SK-N-SH (cell line): Measurements from ENCODE around the gene CSF3. TPM values are rescaled to one million over a fixed set of nuclear protein-coding genes. Genes with fewer than 3 reads are reported as not detected.

Experiments used
- CHD2 ChIP-seq: fragments of 150-350 bp; IDR thresholded peaks from 2 replicates; pipeline ENCODE4 v1.6.1; 2018; ENCODE audit warnings: low read length; ENCODE audit not compliant: partially characterized antibody
- ELF1 ChIP-seq: IDR thresholded peaks from 2 replicates; pipeline ENCODE4 v1.4.0; 2012
- EP300 ChIP-seq, 2 experiments: IDR thresholded peaks; 2 replicates each; pipeline versions ENCODE4 v1.4.0 to v1.6.1; 2012; ENCODE audit warnings: borderline replicate concordance in 1 of 2, low read depth in 1 of 2, low read length in 1 of 2
- FOXM1 ChIP-seq: IDR thresholded peaks from 2 replicates; pipeline ENCODE4 v1.4.0; 2012; ENCODE audit warnings: low read depth, mild to moderate bottlenecking
- GABPA ChIP-seq: IDR thresholded peaks from 2 replicates; pipeline ENCODE4 v1.4.0; 2012; ENCODE audit warnings: low read depth, mild to moderate bottlenecking
- NFIC ChIP-seq: IDR thresholded peaks from 2 replicates; pipeline ENCODE4 v1.4.0; 2012; ENCODE audit warnings: borderline replicate concordance
- POLR2AphosphoS5 ChIP-seq: IDR thresholded peaks from 2 replicates; pipeline ENCODE4 v1.6.1; 2012; ENCODE audit warnings: low read depth, low read length
- RCOR1 ChIP-seq: fragments of 150-350 bp; IDR thresholded peaks from 2 replicates; pipeline ENCODE4 v1.6.1; 2017; ENCODE audit warnings: antibody characterized with exemption, low read length
- SIN3A ChIP-seq: IDR thresholded peaks from 2 replicates; pipeline ENCODE4 v1.6.1; 2012; ENCODE audit warnings: low read depth, mild to moderate bottlenecking, low read length, moderate library complexity, borderline replicate concordance
- SMC3 ChIP-seq: IDR thresholded peaks from 2 replicates; pipeline ENCODE4 v1.6.1; 2012; ENCODE audit warnings: low read depth, low read length, improper control_type of control experiment
- TEAD4 ChIP-seq: IDR thresholded peaks from 2 replicates; pipeline ENCODE4 v1.4.0; 2012; ENCODE audit warnings: mild to moderate bottlenecking, borderline replicate concordance; ENCODE audit not compliant: insufficient read depth
- YY1 ChIP-seq: IDR thresholded peaks from 2 replicates; pipeline ENCODE4 v1.4.0; 2012; ENCODE audit warnings: low read depth, mild to moderate bottlenecking
- polyA plus RNA-seq, 3 experiments: library from polyadenylated mRNA; depleted of rRNA; stranded (reverse); fragments of >200 nt; gene quantifications; 2 replicates each; pipeline ENCODE4 v1.2.3, GENCODE V29; 2012
- TF ChIP-seq, protein P1 (sequence below): IDR thresholded peaks from 2 replicates; pipeline ENCODE4; 2012
- TF ChIP-seq, protein P2 (sequence below): fragments of 150-350 bp; IDR thresholded peaks from 2 replicates; pipeline ENCODE4 v1.6.1; 2016; ENCODE audit warnings: mild to moderate bottlenecking, low read depth, low read length
- TF ChIP-seq, protein P3 (sequence below): IDR thresholded peaks from 2 replicates; pipeline ENCODE4 v1.6.1; 2012; ENCODE audit warnings: mild to moderate bottlenecking, low read depth, low read length, moderate library complexity

The CSF3 gene
- polyA plus RNA-seq, 1 of the 3 experiments (the other 2 are of a cell fraction), result not detected

DNA sequence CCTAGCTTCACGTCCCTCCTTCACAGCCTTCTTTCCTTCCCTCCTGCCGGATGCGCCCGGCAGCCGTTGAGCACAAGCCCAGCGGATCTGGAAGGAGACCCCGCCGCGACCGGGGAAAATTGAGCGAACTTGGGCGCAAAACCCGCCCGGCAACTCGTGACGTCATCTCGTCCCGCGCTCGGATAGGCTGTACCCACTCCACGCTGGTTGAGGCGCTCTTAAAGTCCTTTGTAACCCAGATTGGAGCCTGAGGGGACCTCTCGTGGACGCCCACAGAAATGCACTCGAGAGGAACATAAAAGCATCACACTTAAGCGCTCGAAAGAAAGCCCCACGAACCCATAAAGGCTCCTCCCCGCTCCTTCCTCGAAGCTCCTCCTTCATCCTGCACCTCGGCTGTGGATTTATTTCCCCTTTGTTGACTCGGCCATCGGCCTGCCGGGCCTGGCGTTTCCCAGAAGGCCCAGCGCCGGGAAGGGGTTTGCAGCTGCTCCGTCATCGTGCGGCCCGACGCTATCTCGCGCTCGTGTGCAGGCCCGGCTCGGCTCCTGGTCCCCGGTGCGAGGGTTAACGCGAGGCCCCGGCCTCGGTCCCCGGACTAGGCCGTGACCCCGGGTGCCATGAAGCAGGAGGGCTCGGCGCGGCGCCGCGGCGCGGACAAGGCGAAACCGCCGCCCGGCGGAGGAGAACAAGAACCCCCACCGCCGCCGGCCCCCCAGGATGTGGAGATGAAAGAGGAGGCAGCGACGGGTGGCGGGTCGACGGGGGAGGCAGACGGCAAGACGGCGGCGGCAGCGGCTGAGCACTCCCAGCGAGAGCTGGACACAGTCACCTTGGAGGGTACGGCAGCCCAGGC, 34.7 kb upstream of the CSF3 start, which contains the start of gene PSMD3 (continued):
- TF ChIP-seq TEAD4 (0 out of 2 replicates have a peak, but pooled peaks have one; percentile 9), FOXM1 (0 out of 2 replicates have a peak, but pooled peaks have one; percentile 35), SIN3A (peak; percentile 92; the same call in 1 of the 2 replicates), NFIC (no peak), POLR2AphosphoS5 (peak; percentile 88), YY1 (peak; percentile 89), RCOR1 (peak; percentile 40; the same call in 1 of the 2 replicates), SMC3 (peak; percentile 93), CHD2 (peak; percentile 90), EP300 (IDR thresholded peaks at IDR 0.05; ENCODE audit: borderline replicate concordance in 1 of 2, low read depth in 1 of 2, low read length in 1 of 2) (peak in 1 of 2 experiments; percentile 19; a peak in 1 of 4 replicates), GABPA (peak; percentile 35; the same call in 1 of the 2 replicates), ELF1 (peak; percentile 78)
- TF ChIP-seq, protein P1, sequence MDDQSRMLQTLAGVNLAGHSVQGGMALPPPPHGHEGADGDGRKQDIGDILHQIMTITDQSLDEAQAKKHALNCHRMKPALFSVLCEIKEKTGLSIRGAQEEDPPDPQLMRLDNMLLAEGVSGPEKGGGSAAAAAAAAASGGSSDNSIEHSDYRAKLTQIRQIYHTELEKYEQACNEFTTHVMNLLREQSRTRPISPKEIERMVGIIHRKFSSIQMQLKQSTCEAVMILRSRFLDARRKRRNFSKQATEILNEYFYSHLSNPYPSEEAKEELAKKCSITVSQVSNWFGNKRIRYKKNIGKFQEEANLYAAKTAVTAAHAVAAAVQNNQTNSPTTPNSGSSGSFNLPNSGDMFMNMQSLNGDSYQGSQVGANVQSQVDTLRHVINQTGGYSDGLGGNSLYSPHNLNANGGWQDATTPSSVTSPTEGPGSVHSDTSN, result no peak
- TF ChIP-seq, protein P2, sequence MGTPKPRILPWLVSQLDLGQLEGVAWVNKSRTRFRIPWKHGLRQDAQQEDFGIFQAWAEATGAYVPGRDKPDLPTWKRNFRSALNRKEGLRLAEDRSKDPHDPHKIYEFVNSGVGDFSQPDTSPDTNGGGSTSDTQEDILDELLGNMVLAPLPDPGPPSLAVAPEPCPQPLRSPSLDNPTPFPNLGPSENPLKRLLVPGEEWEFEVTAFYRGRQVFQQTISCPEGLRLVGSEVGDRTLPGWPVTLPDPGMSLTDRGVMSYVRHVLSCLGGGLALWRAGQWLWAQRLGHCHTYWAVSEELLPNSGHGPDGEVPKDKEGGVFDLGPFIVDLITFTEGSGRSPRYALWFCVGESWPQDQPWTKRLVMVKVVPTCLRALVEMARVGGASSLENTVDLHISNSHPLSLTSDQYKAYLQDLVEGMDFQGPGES, result 0 out of 2 replicates have a peak, but pooled peaks have one; percentile 12
- TF ChIP-seq, protein P3, sequence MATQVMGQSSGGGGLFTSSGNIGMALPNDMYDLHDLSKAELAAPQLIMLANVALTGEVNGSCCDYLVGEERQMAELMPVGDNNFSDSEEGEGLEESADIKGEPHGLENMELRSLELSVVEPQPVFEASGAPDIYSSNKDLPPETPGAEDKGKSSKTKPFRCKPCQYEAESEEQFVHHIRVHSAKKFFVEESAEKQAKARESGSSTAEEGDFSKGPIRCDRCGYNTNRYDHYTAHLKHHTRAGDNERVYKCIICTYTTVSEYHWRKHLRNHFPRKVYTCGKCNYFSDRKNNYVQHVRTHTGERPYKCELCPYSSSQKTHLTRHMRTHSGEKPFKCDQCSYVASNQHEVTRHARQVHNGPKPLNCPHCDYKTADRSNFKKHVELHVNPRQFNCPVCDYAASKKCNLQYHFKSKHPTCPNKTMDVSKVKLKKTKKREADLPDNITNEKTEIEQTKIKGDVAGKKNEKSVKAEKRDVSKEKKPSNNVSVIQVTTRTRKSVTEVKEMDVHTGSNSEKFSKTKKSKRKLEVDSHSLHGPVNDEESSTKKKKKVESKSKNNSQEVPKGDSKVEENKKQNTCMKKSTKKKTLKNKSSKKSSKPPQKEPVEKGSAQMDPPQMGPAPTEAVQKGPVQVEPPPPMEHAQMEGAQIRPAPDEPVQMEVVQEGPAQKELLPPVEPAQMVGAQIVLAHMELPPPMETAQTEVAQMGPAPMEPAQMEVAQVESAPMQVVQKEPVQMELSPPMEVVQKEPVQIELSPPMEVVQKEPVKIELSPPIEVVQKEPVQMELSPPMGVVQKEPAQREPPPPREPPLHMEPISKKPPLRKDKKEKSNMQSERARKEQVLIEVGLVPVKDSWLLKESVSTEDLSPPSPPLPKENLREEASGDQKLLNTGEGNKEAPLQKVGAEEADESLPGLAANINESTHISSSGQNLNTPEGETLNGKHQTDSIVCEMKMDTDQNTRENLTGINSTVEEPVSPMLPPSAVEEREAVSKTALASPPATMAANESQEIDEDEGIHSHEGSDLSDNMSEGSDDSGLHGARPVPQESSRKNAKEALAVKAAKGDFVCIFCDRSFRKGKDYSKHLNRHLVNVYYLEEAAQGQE, result peak; percentile 64
